Measurements from ENCODE around the gene KCNQ1.

- no peak for TF ChIP-seq GATA2 (IDR thresholded peaks at IDR 0.05; ENCODE audit: low read depth, low read length)
- no peak for TF ChIP-seq GATA3 (IDR thresholded peaks at IDR 0.05; ENCODE audit: low read depth, low read length)
Measured at GRCh38 chr11:2586793-2587131, 142.0 kb downstream of the KCNQ1 start.
